H1 (cell line): ENCODE data around the gene PPP1R14C. TPM values are rescaled to one million over a fixed set of nuclear protein-coding genes. Genes with fewer than 3 reads are reported as not detected.
"Not testable (repeated sequence)": the region's sequence is repeated elsewhere in the genome, so short reads cannot be mapped to it uniquely, and the experiment has no call there.

Source experiments
- CTCF ChIA-PET: fragments of 300-600 bp; sonication (Branson Sonifier 250); formaldehyde crosslinking; loops from one replicate; lab custom pipeline; 2021; ENCODE audit not compliant: partially characterized antibody; lab: Charles Lee
- POLR2A ChIA-PET: fragments of 300-600 bp; sonication (Branson Sonifier 250); formaldehyde crosslinking; loops from one replicate; lab custom pipeline; 2021; ENCODE audit warnings: inconsistent platforms; ENCODE audit not compliant: partially characterized antibody; lab: Charles Lee
- DNase-seq, 2 experiments: peaks; one replicate each; pipeline versions ENCODE4 v3.0.0 to v3.0.0-alpha.2; 2010 to 2022; ENCODE audit warnings: low spot score in 2 of 2, low read depth in 1 of 2, mixed read lengths in 1 of 2
- FAIRE-seq: peaks from 2 replicates; lab custom pipeline; 2011; peaks lifted over from hg19 to GRCh38; lab: Jason Lieb, UNC
- H2AFZ ChIP-seq: 2 replicates; pipeline ENCODE4 v1.8.1; 2012; ENCODE audit warnings: low read length, inconsistent platforms
- H2AK5ac ChIP-seq: 2 replicates; pipeline ENCODE4 v1.6.1; 2013; ENCODE audit warnings: low read depth, low read length
- H2BK120ac ChIP-seq: replicated peaks from 2 replicates; pipeline ENCODE3; 2013; ENCODE audit warnings: low read depth, low read length, inconsistent platforms
- H2BK12ac ChIP-seq: 2 replicates; pipeline ENCODE4 v1.6.1; 2013; ENCODE audit warnings: low read depth, low read length
- H2BK15ac ChIP-seq: 2 replicates; pipeline ENCODE4 v1.6.1; 2013; ENCODE audit warnings: low read length
- H2BK20ac ChIP-seq: 2 replicates; pipeline ENCODE4 v1.6.1; 2013; ENCODE audit warnings: low read length
- H2BK5ac ChIP-seq: 2 replicates; pipeline ENCODE4 v1.6.1; 2013; ENCODE audit warnings: low read depth, low read length
- H3K14ac ChIP-seq: 2 replicates; pipeline ENCODE4 v1.6.1; 2013; ENCODE audit warnings: inconsistent platforms; ENCODE audit not compliant: insufficient read length
- H3K18ac ChIP-seq: 2 replicates; pipeline ENCODE4 v1.6.1; 2013; ENCODE audit warnings: low read length; ENCODE audit errors: extremely low read depth
- H3K23ac ChIP-seq: 2 replicates; pipeline ENCODE4 v1.6.1; 2013; ENCODE audit warnings: inconsistent platforms; ENCODE audit not compliant: insufficient read length
- H3K23me2 ChIP-seq: 2 replicates; pipeline ENCODE4 v1.6.1; 2013; ENCODE audit warnings: low read depth, low read length
- H3K27ac ChIP-seq: 2 replicates; pipeline ENCODE4 v1.6.1; 2011; ENCODE audit warnings: low read depth, low read length, inconsistent platforms
- H3K27me3 ChIP-seq, 4 experiments: replicated peaks in 1 of 4; 1 replicate in 1 of 4; 2 replicates in 3 of 4; pipeline versions ENCODE4 v1.6.1 to v1.8.1; 2011 to 2013; ENCODE audit warnings: low read length in 3 of 4, mild to moderate bottlenecking in 3 of 4, inconsistent platforms in 2 of 4, mixed read lengths in 2 of 4, moderate library complexity in 1 of 4; ENCODE audit not compliant: control insufficient read depth in 3 of 4, insufficient read depth in 3 of 4; ENCODE audit errors: extremely low read depth in 1 of 4
- H3K36me3 ChIP-seq, 4 experiments: 2 replicates each; pipeline versions ENCODE4 v1.6.1 to v1.8.1; 2011 to 2013; ENCODE audit warnings: mild to moderate bottlenecking in 4 of 4, low read length in 3 of 4, moderate library complexity in 2 of 4, control low read depth in 1 of 4, inconsistent platforms in 1 of 4; ENCODE audit not compliant: insufficient read depth in 4 of 4, control insufficient read depth in 2 of 4
- H3K4ac ChIP-seq: replicated peaks from 2 replicates; pipeline ENCODE3; 2013; ENCODE audit warnings: low read length, low read depth, mixed read lengths, inconsistent platforms; ENCODE audit not compliant: insufficient read length
- H3K4me1 ChIP-seq, 4 experiments: replicated peaks in 1 of 4; 1 replicate in 1 of 4; 2 replicates in 3 of 4; pipeline versions ENCODE4 v1.6.1 to v1.8.1; 2011 to 2013; ENCODE audit warnings: low read length in 3 of 4, inconsistent platforms in 2 of 4, mixed read lengths in 1 of 4; ENCODE audit not compliant: insufficient read depth in 4 of 4, control insufficient read depth in 3 of 4
- H3K4me2 ChIP-seq, 2 experiments: 2 replicates each; pipeline versions ENCODE4 v1.6.1 to v1.8.1; 2011 to 2013; ENCODE audit warnings: low read depth in 2 of 2, low read length in 2 of 2, control low read depth in 1 of 2, inconsistent platforms in 1 of 2, mild to moderate bottlenecking in 1 of 2; ENCODE audit not compliant: insufficient read depth in 1 of 2
- H3K4me3 ChIP-seq, 4 experiments: fragments of 200-600, 300-600 bp in 1 of 4; sonication (generic), shearing (Covaris generic), sonication (Bioruptor Twin) in 1 of 4; 2 replicates each; pipeline versions ENCODE4 v1.5.1 to v1.8.1; 2011 to 2016; ENCODE audit warnings: low read length in 4 of 4, low read depth in 3 of 4, control low read depth in 2 of 4, inconsistent platforms in 2 of 4, mild to moderate bottlenecking in 2 of 4, mixed read lengths in 1 of 4, moderate library complexity in 1 of 4; ENCODE audit not compliant: insufficient read depth in 2 of 4; ENCODE audit errors: extremely low read depth in 1 of 4
- H3K56ac ChIP-seq: replicated peaks from 2 replicates; pipeline ENCODE3; 2013; ENCODE audit warnings: low read depth, mild to moderate bottlenecking, mixed read lengths, low read length, inconsistent platforms; ENCODE audit not compliant: insufficient read length
- H3K79me1 ChIP-seq: 2 replicates; pipeline ENCODE4 v1.6.1; 2013; ENCODE audit warnings: low read depth, low read length, control low read depth
- H3K79me2 ChIP-seq, 2 experiments: 2 replicates each; pipeline versions ENCODE4 v1.6.1 to v1.8.1; 2012 to 2013; ENCODE audit warnings: low read length in 2 of 2, mild to moderate bottlenecking in 2 of 2, inconsistent platforms in 1 of 2; ENCODE audit not compliant: insufficient read depth in 2 of 2, control insufficient read depth in 1 of 2
- H3K9ac ChIP-seq, 4 experiments: replicated peaks in 1 of 4; 1 replicate in 1 of 4; 2 replicates in 3 of 4; pipeline versions ENCODE4 v1.6.1 to v1.8.1; 2011 to 2013; ENCODE audit warnings: low read depth in 3 of 4, low read length in 3 of 4, control low read depth in 2 of 4, mild to moderate bottlenecking in 2 of 4, moderate library complexity in 2 of 4, inconsistent platforms in 1 of 4; ENCODE audit errors: extremely low read depth in 1 of 4
- H3K9me3 ChIP-seq, 2 experiments: 2 replicates each; pipeline versions ENCODE4 v1.6.1 to v1.8.1; 2012 to 2013; ENCODE audit warnings: mild to moderate bottlenecking in 2 of 2, moderate library complexity in 2 of 2, control low read depth in 1 of 2, inconsistent platforms in 1 of 2, low read depth in 1 of 2, low read length in 1 of 2, mixed read lengths in 1 of 2; ENCODE audit not compliant: insufficient read depth in 2 of 2
- H4K20me1 ChIP-seq, 2 experiments: replicated peaks in 1 of 2; 2 replicates each; pipeline versions ENCODE3 to v1.8.1; 2011 to 2013; ENCODE audit warnings: inconsistent platforms in 2 of 2, low read length in 2 of 2, mild to moderate bottlenecking in 1 of 2; ENCODE audit not compliant: insufficient read depth in 2 of 2, control insufficient read depth in 1 of 2
- H4K5ac ChIP-seq: 2 replicates; pipeline ENCODE4 v1.6.1; 2013; ENCODE audit warnings: low read length, low read depth, mixed read lengths, inconsistent platforms; ENCODE audit not compliant: insufficient read length
- H4K8ac ChIP-seq: 2 replicates; pipeline ENCODE4 v1.8.0; 2013; ENCODE audit warnings: mild to moderate bottlenecking, moderate library complexity, low read length, inconsistent platforms; ENCODE audit not compliant: insufficient read depth; ENCODE audit errors: extremely low read depth
- H4K91ac ChIP-seq: replicated peaks from 2 replicates; pipeline ENCODE3; 2013; ENCODE audit warnings: low read length, mixed read lengths, inconsistent platforms; ENCODE audit not compliant: insufficient read length
- WGBS, 2 experiments: shearing (Covaris generic) in 1 of 2; methylation state at CpG; one replicate each; pipeline versions ENCODE4 v1.1.6 to v1.1.7; 2013 to 2015; ENCODE audit warnings: low lambda C conversion rate in 2 of 2, mixed read lengths in 2 of 2, inconsistent platforms in 1 of 2, low coverage in 1 of 2, missing lambda C conversion rate in 1 of 2; ENCODE audit not compliant: insufficient replicate concordance in 2 of 2, insufficient coverage in 1 of 2, insufficient read length in 1 of 2; ENCODE audit errors: extremely low coverage in 1 of 2, missing lambda C conversion rate in 1 of 2; 5-methylcytosine and 5-hydroxymethylcytosine counted together
- polyA plus RNA-seq, 7 experiments: library from polyadenylated mRNA; depleted of rRNA in 3 of 7; stranded (reverse) in 5 of 7; unstranded in 2 of 7; fragments of >200 nt in 5 of 7; fragments of 200-250 nt in 2 of 7; gene quantifications; 1 replicate in 5 of 7; 2 replicates in 1 of 7; 4 replicates in 1 of 7; pipeline versions ENCODE4 v1.2.1 to v1.2.3, GENCODE V29; 2011 to 2013; ENCODE audit warnings: missing spikeins in 2 of 7, mixed read lengths in 2 of 7
- total RNA-seq: library from RNA; stranded (reverse); fragmentation: NEBNext Ultra II Directional; extraction: Animal tissue kit (Norgen Biotek cat#: 25700); gene quantifications from 2 replicates; pipeline ENCODE4 v1.2.1, GENCODE V29; 2021

Gene PPP1R14C
- total and polyA plus RNA-seq, 2 of the 8 experiments (the other 6 are each of a cell fraction or from before 2014, with no cell fraction given) = 0.30 to 0.61 TPM

DNA sequence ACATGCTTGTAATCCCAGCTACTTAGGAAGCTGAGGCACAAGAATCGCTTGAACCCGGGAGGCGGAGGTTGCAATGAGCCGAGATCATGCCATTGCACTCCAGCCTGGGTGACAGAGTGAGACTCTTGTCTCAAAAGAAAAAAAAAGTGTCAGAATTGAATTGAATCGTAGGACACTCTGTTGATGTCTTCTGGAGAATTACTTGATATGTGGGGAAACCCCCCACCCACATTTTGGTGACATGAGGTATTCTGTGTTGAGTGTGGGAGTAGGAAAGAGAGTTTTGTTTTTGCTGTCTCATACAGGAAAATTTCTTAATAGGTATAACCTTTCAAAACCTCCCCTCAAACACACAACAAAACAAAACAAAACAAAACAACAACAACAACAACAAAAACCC, 98.9 kb downstream of the PPP1R14C start:
- H3K4me1 ChIP-seq, POLR2A ChIA-PET, H4K8ac ChIP-seq: not testable (repeated sequence)

More for the DNA sequence above, 98.9 kb downstream of the PPP1R14C start:
- H2BK5ac ChIP-seq, H2AFZ ChIP-seq, H4K20me1 ChIP-seq, H3K27me3 ChIP-seq, H3K9me3 ChIP-seq, H3K23me2 ChIP-seq, H3K79me1 ChIP-seq, H2BK20ac ChIP-seq, H2BK15ac ChIP-seq, H3K4me2 ChIP-seq, CTCF ChIA-PET, H3K79me2 ChIP-seq, DNase-seq, H3K9ac ChIP-seq, FAIRE-seq, H2BK120ac ChIP-seq, H3K4ac ChIP-seq, H3K18ac ChIP-seq, H3K4me3 ChIP-seq, H3K36me3 ChIP-seq, H4K5ac ChIP-seq, H2AK5ac ChIP-seq, H3K23ac ChIP-seq, H3K14ac ChIP-seq, H3K27ac ChIP-seq, H2BK12ac ChIP-seq, H4K91ac ChIP-seq, H3K56ac ChIP-seq: not testable (repeated sequence)
- WGBS, 2 experiments = 100% methylated on average over 3 of the region's 5 CpGs; no CpG with 5 or more reads in 1 of the 2 experiments
